Stimulated activated CD4-positive, alpha-beta T cell treated with anti-CD3 and anti-CD28 coated beads, Interleukin-2, amount 100 ng/mL, for 4 hours (primary cell): ENCODE data around the gene VHLL.
"Not testable (repeated sequence)": the region's sequence is repeated elsewhere in the genome, so short reads cannot be mapped to it uniquely, and the experiment has no call there.

ENCODE experiments used
- DNase-seq: peaks from one replicate; pipeline ENCODE4 v3.0.0-alpha.2; 2020; ENCODE audit warnings: low read depth

The VHLL gene

GRCh38 chr1:156298852-156299357 is at the start of gene VHLL:
Gene VHLL (minus strand): TSS chr1:156299307. CDS start chr1:156299189, 118 bp downstream.
- DNase-seq, result no peak

DNA sequence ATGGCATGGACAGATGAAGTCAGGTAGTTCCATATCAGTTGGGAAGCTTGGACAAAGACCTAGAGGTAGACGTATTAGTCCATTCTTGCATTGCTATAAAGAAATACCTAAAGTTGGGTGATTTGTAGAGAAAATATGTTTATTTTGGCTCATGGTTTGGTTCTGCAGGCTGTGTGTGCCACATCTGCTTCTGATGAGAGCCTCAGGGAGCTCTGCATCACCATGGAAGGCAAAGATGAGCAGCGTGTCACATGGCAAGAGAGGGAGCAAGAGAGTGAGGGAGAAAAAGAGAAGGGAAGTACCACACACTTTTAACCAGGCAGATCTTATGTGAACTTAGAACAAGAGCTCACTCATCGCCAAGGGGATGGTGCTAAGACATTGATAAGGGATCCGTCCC is 48.2 kb upstream of the VHLL start:
- no peak for DNase-seq

DNA sequence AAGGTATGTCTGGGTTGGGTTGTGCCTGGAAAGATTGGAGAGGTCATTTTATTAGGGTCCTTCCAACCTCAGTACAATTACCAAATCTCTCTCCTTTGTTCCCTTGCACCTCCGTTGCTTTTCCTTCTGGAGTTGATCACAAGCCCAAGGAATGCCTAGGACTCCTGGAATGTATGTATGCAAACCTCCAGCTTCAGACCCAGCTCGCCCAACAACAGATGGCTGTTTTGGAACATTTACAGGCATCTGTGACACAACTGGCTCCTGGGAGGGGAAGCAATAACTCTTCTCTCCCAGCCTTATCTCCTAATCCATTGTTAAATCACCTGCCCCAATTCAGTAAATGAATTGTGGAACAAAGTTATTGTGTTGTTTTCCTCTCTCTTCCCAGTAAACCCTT is 47.5 kb upstream of the VHLL start:
- DNase-seq, result no peak

DNA sequence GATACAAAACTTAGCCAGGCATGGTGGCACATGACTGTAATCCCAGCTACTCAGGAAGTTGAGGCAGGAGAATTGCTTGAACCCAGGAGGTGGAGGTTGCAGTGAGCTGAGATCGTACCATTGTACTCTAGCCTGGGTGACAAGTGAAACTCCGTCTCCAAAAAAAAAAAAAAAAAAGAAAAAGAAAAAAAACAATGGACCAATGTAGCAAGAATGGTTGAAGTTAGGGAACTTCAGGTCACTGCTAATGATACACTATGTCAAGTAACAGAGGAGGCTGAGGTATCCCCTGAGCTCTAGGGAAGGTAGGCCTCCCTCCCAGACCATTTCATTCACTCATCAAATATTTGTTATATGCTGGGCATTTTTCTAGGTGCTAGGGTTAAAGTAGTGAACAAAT is 46.9 kb upstream of the VHLL start:
- not testable (repeated sequence) for DNase-seq

- no peak for DNase-seq
These were observed 45.3 kb upstream of the VHLL start for GRCh38 chr1:156344409-156344808.

DNA sequence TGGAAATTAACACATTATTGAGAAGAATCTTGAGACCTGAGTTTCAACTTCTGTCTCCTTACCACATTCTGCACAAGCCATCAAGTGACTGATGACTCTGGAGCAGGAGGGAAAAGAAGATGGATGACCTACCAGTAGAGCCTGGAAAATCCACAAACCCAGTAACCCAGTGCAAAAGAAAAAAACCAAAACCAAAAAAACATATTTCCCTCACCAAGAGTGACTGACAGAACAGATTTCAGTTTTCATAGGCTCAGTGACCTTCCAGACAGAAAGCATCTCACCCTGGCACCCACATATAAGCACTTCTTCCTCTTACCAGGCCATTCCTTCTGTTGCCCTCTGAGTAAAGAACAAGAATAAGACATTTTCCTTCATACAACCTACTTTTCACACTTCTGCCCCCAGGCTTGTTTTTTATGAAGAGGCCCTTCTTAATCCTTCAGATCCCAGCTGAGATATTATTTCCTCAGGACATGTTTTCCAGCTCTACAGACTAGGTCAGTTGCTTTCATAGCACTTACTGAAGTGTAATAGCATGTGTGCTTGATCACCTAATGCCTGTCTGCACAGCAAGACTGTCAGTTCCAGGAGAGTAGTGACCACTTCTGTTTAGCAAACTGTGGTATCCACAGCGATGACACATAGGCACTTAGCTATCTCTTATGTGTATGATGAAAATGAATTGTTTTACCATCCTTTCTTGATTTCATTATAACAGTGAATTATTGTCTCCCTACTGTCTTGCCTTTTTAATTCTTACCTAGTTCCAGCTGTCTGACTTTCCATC is 43.3 kb upstream of the VHLL start:
- no peak for DNase-seq

DNA sequence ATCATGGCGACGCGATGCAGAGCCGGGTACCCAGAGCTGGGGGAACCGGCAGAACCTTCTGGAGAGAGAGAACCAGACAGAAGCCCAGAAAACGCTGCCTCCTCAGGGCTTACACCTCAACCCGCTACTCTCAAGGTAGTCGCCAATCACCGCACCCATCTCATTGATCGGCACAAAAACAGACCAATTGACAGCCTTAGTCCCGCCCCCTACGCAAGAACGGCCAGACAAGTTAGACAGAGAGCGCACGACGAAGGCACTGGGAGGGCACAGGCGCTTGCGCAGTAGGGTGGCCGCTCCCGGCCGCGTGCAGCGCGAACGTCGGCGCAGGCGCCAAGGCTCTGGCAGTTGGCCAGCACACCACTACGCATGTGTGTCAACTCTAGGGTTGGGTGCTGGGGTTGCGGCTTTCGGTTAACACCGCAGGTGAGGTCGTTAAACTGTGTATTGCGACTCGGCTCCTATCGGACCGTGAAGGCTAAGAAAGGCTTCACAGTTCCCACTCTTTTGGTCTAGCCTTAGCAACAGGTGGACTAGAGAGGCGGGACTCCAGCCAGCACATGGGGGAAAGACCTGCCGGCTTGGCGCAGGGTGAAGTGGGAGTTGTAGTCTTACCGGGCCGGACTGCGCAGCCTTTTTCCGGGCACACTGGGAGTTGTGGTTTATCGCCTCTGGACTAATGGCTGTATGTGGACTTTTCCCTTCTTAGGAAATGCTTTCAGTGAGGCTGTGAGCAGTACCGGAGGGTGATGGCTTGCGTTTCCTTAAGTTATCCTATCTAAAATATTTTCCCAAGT is 39.3 kb upstream of the VHLL start, which contains the start of the genes CCT3 and TSACC:
Gene CCT3, minus strand, starts transcription at position 113 of the 797 bp plus-strand sequence. Its CDS starts 108 bp downstream, at position 5.
Gene TSACC, plus strand, starts transcription at position 347 of the 797 bp plus-strand sequence. CDS start 1,232 bp downstream, outside the sequence.
- DNase-seq, result peak; percentile 98

DNA sequence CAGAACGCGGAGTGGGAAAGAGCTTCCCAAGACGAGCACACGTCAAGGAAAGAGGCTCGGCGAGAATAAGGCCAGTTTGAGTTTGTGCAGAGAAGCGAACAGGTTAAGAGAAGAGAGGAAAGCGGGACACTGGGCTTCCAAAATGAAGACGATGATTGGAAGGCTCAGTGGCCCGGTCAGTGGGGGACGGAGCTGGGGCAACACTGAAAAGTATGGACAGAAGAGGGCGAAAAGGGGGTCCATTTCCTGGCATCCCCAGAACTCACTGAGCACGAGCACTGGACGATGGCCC is 38.7 kb upstream of the VHLL start:
- peak; percentile 12 for DNase-seq

- no peak for DNase-seq
These were observed 38.2 kb upstream of the VHLL start for GRCh38 chr1:156337052-156337887.

- DNase-seq, result no peak
These were observed 37.1 kb upstream of the VHLL start for GRCh38 chr1:156336242-156336641.

- DNase-seq, result not testable (repeated sequence)
These were observed 24.1 kb upstream of the VHLL start for GRCh38 chr1:156323179-156323578.

DNA sequence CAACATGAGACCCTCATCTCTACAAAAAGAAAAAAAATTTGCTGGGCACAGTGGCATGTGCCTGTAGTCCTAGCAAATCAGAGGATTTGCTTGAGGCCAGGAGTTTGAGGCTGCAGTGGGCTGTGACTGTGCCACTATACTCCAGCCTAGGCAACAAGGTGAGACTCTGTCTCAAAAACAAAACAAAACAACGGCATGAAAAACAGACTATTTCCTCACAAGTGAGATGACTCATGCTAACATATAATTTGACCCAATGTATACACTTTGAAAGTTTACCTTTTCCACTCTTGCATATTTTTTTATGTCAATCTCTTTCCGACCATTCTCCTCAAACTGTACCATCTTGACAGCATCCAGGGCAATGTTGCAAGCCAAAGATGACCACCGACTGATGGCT is 21.5 kb upstream of the VHLL start:
- DNase-seq, result no peak

- no peak for DNase-seq
These were observed 20.6 kb upstream of the VHLL start for GRCh38 chr1:156319664-156320063.

DNA sequence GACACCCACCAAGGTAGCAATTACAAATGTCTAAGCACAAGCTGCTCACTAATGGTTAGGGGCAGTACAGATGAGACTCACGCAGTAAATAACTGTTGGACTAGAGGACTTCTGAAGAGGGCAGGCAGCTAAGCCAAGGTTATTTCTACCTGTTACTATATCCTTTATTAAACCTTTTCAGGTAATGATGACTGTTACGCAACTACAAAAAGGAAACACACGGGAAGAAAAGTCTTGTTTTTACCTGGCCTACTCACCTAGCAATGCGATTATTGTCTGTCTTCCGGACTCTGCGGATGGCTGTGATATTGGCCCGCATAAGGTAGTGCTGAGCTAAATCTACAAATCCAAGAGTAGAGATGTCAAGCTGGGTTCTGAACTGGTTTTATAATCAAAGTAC is 17.8 kb upstream of the VHLL start:
- DNase-seq, result no peak

DNA sequence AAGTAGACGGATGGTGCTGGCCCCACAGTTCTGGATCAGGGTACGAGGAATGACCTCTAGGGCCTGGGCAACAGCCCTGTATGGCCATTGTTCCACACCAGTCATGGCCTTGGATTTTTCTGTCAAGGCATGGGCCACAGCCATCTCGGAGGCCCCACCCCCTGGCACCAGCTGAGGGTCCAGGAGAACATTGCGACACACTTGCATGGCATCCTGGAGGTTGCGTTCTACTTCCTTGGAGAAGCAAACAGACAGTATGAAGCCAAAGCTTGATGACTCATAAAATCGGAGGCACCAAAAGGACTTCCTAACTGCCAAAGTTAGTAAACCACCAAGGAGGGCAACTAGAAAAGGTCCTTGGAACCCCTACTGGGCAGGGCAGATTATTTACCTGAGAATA is 11.9 kb upstream of the VHLL start:
- DNase-seq, result no peak

DNA sequence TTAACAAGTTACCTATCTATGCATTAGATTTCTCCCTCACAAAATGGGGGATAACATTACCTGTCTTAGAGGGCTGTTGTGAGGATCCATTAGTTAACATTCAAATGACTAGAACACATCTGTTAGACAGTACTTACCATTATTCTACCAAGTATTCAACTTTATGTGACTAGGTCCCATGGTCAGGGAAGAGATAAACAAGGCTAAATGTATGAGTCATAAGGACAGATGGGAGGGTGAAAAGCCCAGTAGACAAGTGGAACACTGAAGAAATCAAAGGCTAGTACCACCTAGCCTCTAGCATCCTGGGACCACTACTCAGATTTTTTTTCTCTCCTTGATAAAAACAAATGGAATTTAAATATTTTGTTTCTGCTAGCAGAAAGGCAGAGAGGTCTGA is 9.0 kb upstream of the VHLL start:
- DNase-seq, result no peak

- DNase-seq, result no peak
These were observed 6.1 kb upstream of the VHLL start for GRCh38 chr1:156305215-156305614.

GRCh38 chr1:156303241-156303640 is 4.1 kb upstream of the VHLL start:
- DNase-seq, result no peak

DNA sequence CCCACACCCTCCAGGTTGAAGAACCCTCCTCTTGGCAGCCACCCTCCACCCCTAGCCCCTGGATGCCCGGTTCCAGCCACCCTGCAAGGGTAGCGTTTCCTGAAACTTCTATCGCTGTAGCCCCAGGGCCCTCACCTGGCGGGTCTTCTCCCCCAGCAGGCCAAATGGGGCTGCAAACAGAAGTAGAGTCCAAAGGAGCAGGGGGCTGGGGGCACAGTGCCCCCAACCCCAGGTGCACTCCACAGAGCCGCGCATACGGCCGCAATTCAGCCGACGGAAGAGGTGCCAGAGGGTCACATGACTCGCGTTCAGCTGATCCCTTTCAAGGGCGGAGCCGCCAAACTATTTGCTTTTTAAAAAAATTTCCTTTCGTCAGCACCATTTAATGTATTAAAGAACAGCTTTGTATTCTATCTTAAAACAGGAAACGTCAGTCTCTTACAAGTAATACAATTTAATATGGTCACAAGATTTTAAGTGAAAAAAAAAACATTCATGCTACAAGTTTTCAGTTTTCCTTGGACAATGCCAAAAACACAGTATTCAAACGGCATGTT is 3.6 kb downstream of the VHLL start, which contains the start of gene GLMP:
Gene GLMP, minus strand, starts transcription at position 289 of the 557 bp plus-strand sequence. Its CDS starts 34 bp downstream, at position 255.
- DNase-seq, result no peak

DNA sequence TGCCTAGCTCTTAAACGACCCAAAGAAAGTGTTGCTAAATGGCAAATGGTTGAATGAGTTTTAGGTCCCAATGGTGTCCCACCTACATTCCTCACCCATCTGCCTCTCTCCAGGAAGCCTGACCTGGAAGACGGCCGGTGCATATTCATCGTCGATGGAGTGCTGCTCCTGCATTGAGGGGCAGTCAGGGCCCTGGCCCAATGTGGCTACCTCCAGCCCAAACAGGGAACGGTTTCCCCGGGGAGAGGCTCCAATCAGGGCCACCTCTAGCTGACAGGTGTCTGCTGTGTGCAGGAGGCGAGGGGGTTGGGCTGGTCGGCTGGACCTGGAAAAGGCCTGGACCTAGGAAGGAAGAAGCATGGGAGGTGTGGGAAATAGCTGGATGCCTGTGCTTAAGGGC is 5.2 kb downstream of the VHLL start:
- no peak for DNase-seq

GRCh38 chr1:156293098-156293434 is 6.0 kb downstream of the VHLL start:
- DNase-seq, result no peak
